ENCODE measurements around the gene CCDC146. TPM values are rescaled to one million over a fixed set of nuclear protein-coding genes. Genes with fewer than 3 reads are reported as not detected.

The CCDC146 gene
- polyA plus RNA-seq, 1 donor from 2014 or later = 13.0 TPM

- Histone ChIP-seq H3K9ac (ENCODE audit: low read length) (no peak overlapping the region), H3K79me2 (replicated peaks; ENCODE audit: insufficient read depth, low read length) (no peaks in the 10 kb centered on the region), H3K36me3 (ENCODE audit: insufficient read depth, low read length) (no peaks in the 10 kb centered on the region), H3K4me2 (ENCODE audit: low read length) (no peak overlapping the region), H3K27me3 (ENCODE audit: insufficient read depth, low read depth, low read length) (no peaks in the 10 kb centered on the region), H3K4me3 (ENCODE audit: low read length) (no peak overlapping the region), H4K20me1 (ENCODE audit: insufficient read depth) (no peaks in the 10 kb centered on the region), H3K9me2 (ENCODE audit: insufficient read depth, low read length) (no peaks in the 10 kb centered on the region), H3K9me3 (ENCODE audit: low read length) (no peaks in the 10 kb centered on the region), H2AFZ (ENCODE audit: low read depth, low read length) (no peak overlapping the region), H3F3A (ENCODE audit: insufficient read depth, low read length, poor library complexity, severe bottlenecking) (no peaks in the 10 kb centered on the region), H3K27ac (ENCODE audit: low read length) (no peak overlapping the region)
- no peak for TF ChIP-seq SMC3 (conservative IDR thresholded peaks at IDR 0.05; ENCODE audit: poor library complexity)
- no peak for TF ChIP-seq EZH2 (IDR thresholded peaks at IDR 0.05; ENCODE audit: borderline replicate concordance, insufficient read depth, low read length, poor library complexity, severe bottlenecking)
- TF ChIP-seq REST (IDR thresholded peaks at IDR 0.05; ENCODE audit: borderline replicate concordance) = no peak
- TF ChIP-seq EP300 (conservative IDR thresholded peaks at IDR 0.05; ENCODE audit: poor library complexity, severe bottlenecking) = no peak
- no peak for TF ChIP-seq TAF1 (IDR thresholded peaks at IDR 0.05; ENCODE audit: low read depth)
- TF ChIP-seq MXI1 (conservative IDR thresholded peaks at IDR 0.05; ENCODE audit: poor library complexity, severe bottlenecking) = no peak
- no peak for TF ChIP-seq POLR2AphosphoS5 (IDR thresholded peaks at IDR 0.05)
- no peak for TF ChIP-seq CTCF (IDR thresholded peaks at IDR 0.05; ENCODE audit: poor library complexity, severe bottlenecking)
- no peak for TF ChIP-seq RAD21 (conservative IDR thresholded peaks at IDR 0.05)
Measured at GRCh38 chr7:77309714-77310220, 187.4 kb downstream of the CCDC146 start.

GRCh38 chr7:77310982-77311381 is 188.6 kb downstream of the CCDC146 start:
- TF ChIP-seq SMC3 (conservative IDR thresholded peaks at IDR 0.05; ENCODE audit: poor library complexity) = no peak
- TF ChIP-seq RAD21 (conservative IDR thresholded peaks at IDR 0.05) = no peak
- no peak for TF ChIP-seq EZH2 (IDR thresholded peaks at IDR 0.05; ENCODE audit: borderline replicate concordance, insufficient read depth, low read length, poor library complexity, severe bottlenecking)
- TF ChIP-seq MXI1 (conservative IDR thresholded peaks at IDR 0.05; ENCODE audit: poor library complexity, severe bottlenecking) = no peak
- no peak for TF ChIP-seq TAF1 (IDR thresholded peaks at IDR 0.05; ENCODE audit: low read depth)
- no peak for TF ChIP-seq CTCF (IDR thresholded peaks at IDR 0.05; ENCODE audit: poor library complexity, severe bottlenecking)
- no peak for TF ChIP-seq EP300 (conservative IDR thresholded peaks at IDR 0.05; ENCODE audit: poor library complexity, severe bottlenecking)
- no peak for TF ChIP-seq REST (IDR thresholded peaks at IDR 0.05; ENCODE audit: borderline replicate concordance)
- TF ChIP-seq POLR2AphosphoS5 (IDR thresholded peaks at IDR 0.05) = no peak
- Histone ChIP-seq H3F3A (ENCODE audit: insufficient read depth, low read length, poor library complexity, severe bottlenecking) (no peaks in the 10 kb centered on the region), H4K20me1 (ENCODE audit: insufficient read depth) (no peaks in the 10 kb centered on the region), H3K79me2 (replicated peaks; ENCODE audit: insufficient read depth, low read length) (no peaks in the 10 kb centered on the region), H3K36me3 (ENCODE audit: insufficient read depth, low read length) (no peaks in the 10 kb centered on the region), H3K4me3 (ENCODE audit: low read length) (no peak overlapping the region), H3K27ac (ENCODE audit: low read length) (no peak overlapping the region), H3K4me2 (ENCODE audit: low read length) (no peak overlapping the region), H2AFZ (ENCODE audit: low read depth, low read length) (no peak overlapping the region), H3K27me3 (ENCODE audit: insufficient read depth, low read depth, low read length) (no peaks in the 10 kb centered on the region), H3K9me3 (ENCODE audit: low read length) (no peaks in the 10 kb centered on the region), H3K9me2 (ENCODE audit: insufficient read depth, low read length) (no peaks in the 10 kb centered on the region), H3K9ac (ENCODE audit: low read length) (no peak overlapping the region)

Data from neural cell (in vitro differentiated cells).